ENCODE results near the gene GLIS1.
"Not testable (repeated sequence)": the region's sequence is repeated elsewhere in the genome, so short reads cannot be mapped to it uniquely, and the experiment has no call there.

The GLIS1 gene

DNA sequence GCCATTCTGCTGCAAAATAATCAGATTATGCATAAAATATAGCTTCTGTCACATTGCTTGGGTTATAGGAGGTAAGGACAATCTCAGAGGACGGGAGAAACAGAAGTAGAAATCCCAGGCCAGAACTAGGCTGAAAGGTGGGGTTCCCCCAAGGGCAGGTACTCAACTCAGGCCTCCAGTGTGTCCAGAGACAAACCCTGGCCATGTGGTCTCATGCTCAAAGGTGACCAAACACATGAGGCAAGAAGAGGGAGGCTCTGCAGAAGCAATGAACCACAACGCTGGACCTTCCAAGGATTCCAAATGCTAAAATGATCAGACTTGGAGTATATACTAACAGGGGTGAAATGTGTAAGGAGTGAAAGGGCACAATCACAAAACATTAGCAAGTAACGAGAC is 176.0 kb downstream of the GLIS1 start:
- DNase-seq (ENCODE audit: low read depth, low spot score), result no peak

DNA sequence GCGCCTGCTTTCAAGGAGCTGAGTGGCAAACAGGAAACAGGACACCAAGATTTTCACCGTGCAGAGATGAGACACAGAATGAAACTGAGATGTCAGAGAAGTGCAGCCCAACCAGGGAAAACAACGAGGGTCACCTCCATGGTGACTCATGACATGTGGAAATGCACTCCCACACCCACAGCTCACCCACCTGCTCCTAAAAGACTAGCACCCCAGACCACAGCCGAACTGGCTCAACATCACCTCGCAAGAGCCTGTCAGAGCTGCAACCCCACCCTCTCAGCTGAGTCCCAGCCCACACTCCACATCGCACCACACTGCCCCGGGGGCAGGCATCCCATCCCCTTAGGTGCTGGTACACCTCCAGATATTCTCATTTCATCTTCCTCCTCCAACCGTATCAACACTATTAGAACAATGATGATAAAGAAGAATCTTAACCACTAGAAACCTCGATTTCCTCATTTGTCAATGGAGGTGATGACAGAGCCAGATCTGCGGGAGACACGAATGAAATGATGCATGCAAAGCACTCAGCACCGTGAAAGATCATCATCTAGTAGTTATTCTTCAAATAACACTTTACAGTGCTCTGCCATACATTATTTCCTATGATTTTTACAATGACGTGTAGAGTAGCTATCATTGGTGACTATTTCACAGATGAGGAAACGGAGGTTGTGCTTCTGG is 176.5 kb downstream of the GLIS1 start:
- DNase-seq (ENCODE audit: low read depth, low spot score), result no peak

DNA sequence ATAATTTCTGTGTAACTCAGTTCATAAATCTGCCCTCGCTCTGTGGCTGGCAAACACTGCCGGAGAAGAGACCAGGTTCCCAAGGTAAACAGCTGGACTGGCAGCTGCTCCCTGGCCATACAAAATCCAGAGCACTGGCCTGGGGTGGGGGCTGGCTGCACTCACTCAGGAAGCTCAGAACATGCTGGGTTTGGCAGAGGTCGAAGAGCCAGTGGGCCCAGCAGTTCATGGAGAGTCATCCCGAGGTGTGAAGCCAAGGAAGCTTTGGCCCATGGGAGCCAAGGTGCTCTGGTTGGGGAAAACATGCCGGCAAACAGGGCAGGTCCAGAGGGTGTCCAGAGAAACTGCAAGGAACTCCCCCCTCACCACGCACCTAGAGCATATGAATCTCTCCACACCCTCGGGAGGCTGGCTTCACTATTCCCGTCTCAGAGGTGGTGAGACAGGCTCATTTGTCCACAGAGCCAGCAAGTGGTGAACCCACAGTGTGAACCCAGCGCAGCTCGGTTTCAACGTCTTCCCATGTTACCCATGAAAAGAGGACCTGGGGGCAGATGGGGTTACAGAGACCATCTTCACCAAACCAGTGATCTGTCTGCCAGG is 177.4 kb downstream of the GLIS1 start:
- no peak for DNase-seq (ENCODE audit: low read depth, low spot score)

DNA sequence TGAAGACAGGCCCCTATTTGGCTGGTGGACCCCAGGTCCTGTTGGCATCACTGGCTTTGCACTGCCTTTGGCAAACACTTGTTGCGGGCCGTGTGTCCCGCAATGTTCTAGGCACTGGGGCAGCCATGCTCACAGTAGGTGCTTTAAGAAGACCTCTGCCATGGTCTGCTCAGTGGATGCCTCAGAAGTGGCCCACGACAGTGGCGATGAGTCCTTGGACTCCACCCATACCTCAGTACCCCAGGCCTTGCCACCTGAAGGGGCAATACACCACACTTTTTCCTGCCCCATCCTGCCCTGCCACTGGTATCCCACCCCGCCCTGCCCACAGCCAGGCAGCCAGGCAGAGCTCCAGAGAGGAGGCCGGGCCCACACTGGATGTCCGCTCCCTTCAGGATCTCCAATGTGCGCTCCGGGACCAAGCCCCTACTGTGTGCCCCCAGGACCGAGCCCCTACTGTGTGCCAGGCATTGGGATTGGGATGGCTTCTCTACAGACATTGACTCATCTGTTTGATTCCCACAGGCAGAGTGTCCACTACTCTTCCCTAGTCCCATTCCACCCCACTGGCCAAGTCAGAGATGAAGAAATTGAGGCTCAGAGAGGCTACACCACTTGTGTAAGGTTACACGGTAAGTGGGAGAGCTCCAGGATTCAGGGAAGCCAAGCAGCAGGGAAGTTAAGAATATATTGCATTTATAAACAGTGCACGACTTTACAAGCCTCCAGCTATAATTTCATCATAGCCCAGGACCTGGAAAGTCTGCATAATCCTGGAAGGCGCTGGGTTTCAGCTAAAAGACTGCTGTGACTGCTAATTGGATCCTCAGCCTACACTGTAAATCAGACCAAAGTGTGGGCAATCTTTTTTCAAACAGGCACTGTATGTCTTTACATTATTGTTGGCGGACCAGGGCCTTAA is 178.1 kb downstream of the GLIS1 start:
- no peak for DNase-seq (ENCODE audit: low read depth, low spot score)

DNA sequence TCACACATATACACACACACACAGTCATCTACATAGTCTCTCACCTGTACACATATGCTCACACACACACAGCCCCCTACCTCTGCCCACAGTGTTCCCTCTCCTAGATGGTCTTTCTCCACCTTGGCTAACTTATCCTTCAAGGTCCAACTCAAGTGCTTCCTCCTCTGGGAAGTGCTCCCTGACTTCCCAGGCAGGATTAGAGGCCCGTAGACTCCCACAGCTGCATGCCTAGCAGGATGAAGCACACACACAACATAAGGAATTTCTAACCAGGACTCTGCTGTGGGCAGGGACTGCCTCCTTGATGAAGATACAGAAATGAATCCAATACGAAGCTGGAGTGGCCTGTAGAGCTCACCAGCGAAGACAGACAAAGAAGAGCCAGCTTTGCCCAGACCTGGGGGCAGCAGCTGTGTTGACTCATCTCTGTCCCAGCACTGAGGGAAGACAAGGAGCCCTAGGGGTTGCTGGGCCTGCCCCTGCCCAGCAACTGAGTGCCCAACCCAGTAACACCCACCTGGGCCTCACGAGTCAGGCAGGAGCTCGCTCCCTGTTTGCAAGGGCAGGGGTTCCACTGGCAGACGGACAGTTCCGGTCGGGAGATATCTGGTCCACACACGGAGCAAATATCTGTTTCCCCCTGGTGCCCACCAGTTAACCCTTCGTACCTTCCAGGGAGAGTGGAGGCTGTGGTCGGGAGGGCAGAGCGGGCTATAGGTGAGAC is 178.9 kb downstream of the GLIS1 start:
- DNase-seq (ENCODE audit: low read depth, low spot score), result no peak

DNA sequence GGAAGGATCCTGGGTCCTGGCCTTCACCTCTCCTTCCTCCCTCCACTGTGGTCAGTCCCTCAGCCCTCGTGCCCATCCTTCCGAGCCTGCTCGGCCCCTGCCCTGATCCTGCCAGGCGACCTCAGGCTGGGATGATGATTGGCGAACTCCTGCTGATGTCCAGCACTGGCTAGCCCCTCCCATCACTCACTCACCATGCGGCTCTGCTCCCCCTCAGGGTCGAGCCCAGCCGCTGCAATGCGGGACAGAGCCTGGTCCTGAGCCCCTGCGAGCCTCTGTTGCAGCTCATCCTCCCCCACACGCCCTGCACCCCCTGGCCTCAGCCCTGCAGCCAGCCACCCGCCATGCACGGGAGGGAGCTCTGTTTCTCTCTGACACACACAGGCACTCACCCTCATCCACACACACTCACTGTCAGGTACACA is 179.6 kb downstream of the GLIS1 start:
- DNase-seq (ENCODE audit: low read depth, low spot score), result no peak

DNA sequence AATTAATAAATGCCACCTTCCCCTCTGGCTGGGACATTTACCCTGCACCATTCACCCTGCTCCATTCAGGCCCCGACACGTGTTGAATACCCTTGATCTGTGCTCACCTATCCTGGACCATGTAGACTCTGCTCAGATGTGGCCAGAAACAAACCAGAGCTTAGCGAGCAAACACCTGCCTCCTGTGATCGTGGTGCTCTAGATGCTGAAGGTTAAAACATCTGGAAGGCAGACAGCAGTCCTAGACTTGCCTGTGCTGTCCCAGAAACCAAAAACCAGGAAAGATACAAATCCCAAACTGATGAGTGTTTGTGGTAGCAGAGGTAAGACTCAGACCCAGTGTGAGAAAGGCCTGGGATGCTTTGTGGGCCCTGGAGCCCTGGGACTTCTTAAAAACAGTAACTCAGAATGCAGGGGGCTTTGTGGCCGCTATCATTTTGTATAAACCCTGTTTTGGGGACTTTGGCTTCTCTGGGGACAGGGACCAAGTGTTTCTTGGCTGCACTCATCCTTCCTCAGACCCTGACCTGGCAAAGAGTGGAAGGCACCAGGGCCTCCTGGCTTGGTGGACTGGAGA is 180.1 kb downstream of the GLIS1 start:
- DNase-seq (ENCODE audit: low read depth, low spot score), result no peak

DNA sequence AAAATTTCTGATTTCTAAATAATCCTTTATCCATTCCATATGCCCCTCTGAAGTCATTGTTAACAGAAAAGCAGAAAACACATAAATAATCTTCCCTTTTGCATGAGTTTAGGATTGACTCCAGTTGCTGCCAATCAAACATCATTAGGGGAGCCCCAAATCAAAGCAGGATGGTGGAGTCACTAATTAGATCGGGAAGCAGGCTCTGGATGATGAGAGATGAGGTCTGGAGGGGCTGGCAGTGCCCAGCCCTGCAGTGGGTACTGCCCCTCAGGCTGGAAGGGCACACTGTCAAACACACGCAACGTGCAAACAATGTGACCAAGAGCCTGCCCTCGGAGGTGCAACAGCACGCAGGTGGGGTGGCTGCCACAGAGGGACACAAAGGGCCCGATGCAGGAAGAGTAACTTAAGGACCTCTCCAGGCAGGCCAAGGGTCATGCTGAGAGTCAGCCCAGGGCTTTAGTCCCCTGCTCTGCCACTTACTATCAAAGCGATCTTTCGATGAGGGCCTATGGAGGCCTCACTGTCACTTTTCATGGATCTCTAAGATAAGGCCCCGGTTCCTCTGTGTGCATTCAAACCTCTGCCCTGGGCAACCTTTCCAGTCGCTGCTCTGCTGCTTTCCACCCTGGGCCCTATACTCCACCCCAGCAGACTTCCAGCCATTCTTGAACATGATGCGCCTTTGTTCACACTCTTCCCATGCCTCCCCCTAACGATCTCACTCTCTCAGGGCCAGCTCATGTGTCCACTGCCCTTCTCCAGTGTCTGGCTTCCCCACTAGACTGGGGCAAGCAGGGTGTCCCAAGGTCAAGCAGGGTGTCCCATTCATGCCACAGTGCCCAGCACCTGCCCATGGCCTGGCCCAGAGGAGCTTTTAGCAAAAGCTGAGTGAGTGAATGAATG is 180.9 kb downstream of the GLIS1 start:
- no peak for DNase-seq (ENCODE audit: low read depth, low spot score)

DNA sequence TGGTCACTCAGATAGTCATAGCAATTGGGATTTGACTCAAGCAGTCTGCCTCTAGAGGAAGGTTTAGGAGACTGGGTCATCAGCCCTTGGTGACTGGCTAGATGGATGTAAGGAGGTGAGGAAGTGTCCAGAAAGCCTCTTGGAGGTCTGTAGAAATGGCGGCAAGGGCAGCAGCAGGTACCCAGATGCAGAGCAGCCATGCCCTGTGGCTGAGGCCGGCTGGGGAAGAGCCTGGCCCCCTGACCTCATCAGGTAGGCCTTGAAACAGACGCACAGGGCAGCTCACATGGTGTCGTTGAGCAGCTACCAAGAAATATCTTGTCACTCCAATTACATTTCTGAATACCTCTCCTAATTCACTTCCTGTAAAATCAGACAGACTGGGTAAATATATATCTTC is 181.6 kb downstream of the GLIS1 start:
- no peak for DNase-seq (ENCODE audit: low read depth, low spot score)

DNA sequence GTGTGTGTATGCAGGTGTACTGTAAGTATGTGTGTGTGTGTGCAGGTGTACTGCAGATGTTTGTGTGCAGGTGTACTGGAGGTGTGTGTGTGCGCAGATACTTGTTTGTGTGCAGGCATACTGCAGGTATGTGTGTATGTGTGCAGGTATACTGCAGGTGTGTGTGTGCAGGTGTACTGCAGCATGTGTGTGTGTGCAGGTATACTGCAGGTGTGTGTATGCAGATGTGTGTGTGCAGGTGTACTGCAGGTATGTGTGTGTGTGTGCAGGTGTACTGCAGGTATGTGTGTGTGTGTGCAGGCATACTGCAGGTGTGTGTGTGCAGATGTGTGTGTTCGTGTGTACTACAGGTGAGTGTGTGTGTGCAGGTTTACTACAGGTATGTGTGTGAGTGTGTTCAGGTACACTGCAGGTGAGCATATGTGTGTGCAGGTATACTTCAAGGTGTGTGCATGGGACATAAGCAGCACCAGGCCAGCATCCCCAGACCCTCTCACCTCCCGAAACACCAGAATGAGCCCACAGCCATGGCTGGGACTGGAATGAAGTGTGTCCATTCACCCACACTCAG is 182.2 kb downstream of the GLIS1 start:
- DNase-seq (ENCODE audit: low read depth, low spot score), result no peak

DNA sequence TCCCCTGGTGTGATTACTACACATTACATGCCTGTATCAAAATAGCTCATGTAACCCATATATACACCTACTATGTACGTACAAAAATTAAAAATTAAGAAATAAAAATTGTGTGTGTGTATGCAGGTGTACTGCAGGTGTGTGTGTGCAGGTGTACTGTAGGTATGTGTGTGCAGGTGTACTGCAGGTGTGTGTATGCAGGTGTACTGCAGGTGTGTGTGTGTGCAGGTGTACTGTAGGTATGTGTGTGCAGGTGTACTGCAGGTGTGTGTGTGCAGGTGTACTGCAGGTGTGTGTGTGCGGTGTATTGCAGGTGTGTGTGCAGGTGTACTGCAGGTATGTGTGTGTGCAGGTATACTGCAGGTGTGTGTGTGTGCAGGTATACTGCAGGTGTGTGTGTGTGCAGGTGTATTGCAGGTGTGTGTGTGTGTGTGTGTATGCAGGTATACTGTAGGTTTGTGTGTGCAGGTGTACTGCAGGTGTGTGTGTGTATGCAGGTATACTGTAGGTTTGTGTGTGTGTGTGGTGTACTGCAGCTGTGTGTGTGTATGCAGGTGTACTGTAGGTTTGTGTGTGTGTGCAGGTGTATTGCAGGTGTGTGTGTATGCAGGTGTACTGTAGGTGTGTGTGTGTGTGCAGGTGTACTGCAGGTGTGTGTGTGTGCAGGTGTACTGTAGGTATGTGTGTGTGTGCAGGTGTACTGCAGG is 183.2 kb downstream of the GLIS1 start:
- DNase-seq (ENCODE audit: low read depth, low spot score), result not testable (repeated sequence)

DNA sequence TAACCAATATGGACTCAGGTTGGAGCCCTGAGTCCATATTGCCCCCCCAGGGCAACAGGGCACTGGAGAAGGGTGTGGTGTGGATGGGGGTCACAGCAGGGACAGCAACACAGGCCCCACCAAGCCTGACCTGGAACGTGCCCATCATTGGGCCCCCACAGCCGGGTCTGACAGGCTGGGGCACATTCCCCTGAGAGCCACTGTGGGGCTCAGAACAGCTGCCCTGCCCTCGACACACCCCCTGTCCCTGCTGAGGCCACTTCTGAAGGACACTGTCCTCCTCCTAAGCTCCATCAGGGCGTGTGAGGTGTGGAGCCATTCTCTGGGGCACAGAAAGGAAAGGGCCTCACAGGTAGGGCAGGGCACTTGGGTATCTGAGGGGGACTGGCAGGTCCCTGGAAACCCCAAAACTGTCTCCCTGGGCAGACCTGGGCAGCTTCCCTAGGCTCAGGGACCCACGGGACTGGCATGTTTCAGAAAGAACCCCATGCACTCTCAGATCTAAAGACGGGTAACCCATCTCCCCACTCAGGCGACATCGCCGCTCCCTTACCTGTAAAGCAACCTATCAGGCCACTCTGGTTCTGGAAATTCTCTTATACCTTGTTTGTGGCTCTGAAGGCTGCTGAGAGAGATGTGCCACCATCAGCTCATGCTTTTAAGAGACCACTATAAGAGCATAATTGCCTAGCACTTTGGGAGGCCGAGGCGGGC is 184.2 kb downstream of the GLIS1 start:
- DNase-seq (ENCODE audit: low read depth, low spot score), result no peak

DNA sequence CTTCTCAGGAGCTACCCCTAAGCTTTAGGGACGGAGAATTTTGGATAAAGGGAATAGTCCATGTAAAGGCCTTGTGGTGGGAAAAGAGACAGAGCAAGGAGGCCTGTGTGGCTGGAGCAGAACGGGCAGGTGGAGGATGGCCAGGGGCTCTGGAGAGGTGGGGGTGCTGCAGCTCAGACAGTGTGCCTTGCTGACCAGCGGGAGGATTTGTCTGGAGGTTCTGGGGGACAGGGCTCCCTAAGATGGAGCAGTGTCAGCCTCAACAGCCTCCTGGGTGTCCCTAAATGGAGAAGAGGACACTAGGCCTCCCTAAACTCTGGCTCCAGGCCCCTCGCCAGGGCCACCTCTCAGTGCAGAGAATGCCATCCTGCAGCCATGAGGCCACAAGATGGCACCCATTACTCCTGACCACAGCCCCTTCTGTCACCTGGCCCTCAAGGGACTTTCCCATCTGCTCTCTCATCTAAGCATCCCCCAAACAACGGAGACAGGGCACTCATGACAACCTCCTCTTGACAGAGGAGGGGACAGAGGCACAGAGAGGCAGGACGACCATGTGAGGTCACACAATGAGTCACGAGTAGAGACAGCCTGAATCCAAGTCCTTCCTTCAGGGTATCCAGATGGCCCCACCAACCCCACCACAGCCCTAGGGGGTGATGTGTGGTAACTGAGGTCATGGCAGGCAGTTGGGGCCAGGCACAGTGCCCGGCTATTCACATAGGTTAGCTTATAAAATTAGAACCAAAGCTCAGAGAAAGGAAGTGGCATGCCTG is 185.0 kb downstream of the GLIS1 start:
- no peak for DNase-seq (ENCODE audit: low read depth, low spot score)

DNA sequence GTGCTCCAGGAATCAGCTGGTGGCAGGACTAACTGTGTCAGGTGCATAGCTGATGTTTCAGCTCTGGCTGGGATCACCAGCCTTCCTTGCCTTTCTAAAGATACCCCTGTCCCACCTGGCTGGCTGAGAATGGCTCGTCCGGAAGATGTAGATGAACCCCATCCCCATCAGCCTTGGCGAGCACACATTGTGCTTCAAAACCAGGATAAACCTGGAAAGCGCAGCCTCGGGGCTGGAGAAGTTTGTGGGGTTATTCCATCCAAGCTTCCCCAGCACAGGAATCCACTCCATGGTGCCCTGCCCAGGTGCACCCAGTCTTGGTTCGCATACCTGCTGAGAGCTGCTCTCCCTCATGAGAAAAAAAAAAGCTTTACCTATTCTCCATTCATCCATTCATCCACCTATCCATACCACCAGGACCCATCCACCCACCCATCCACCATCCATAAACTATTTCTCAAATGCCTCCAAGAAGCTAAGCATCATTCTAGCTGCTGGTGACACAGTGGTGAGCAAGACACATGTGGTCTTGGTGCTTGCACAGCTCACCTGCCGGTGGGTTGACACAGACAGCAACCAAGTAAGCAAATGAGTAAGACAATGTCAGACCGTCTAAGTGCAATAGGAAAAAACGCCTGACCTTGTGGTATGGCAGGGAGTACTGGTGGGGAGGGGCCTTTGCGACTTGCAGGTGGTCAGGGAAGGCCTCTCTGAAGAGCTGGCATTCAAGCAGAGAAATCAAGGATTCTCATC is 185.8 kb downstream of the GLIS1 start:
- no peak for DNase-seq (ENCODE audit: low read depth, low spot score)

DNA sequence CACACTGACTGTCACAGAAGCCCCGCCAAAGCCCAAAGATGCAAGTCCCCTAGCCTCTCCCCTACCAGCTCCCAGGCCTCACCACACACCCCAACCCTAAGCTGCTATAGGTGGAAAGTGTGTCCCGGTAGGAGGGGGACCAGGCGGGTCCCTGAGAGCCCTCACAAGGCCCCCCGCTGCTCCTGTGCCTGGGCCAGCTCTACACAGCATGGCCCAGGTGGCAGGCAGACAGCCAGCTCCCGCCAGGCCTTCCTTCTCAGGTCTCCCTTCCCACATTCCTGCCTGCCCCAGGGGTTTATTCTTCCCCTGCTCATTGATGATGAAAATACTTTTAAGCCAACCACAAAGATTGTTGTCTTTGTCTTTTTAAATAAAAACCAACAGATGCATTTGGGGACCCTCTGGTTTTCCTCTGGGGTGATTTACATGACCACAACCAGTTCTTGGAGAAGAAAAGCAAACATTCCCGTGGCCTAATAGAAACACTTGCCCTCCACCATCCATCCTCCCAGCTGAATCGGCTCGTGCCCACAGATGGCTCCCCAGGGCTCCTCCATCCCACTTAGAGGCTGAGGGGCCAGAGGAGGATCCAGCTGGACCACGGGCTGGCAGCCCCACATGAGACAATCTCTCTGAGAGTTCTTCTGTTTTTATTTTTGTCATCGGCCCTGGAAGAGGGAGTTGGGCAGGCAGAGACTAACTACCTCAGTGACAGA is 186.7 kb downstream of the GLIS1 start:
- DNase-seq (ENCODE audit: low read depth, low spot score), result no peak

DNA sequence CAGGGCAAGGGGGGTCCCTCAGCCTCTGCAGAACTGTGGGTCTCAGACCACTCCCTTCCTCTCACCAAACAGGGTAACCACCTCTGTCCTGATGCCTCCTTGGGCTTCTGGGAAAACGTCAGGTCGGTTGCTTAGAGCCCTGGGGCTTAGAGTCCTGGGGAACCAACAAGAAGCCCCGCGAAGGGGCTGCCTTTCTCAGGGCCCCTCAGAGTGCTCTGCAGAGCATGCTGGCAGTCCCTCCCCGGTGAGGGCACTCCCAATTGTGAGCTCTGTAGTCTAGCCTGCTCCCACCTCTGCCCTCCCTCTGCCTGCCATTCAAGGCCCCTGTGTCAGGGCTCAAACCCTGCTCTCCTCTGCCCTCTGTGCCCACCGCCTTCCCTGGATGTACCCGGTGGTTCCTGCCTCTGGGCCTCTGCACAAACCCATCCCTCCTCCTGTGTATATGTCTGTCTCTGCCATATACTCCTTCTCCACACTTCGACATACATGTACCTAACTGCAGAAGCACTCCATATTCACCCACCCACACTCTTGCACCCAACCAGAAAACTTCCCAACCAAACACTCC is 187.5 kb downstream of the GLIS1 start:
- no peak for DNase-seq (ENCODE audit: low read depth, low spot score)
